ENCODE measurements around the gene AMBRA1. TPM values are rescaled to one million over a fixed set of nuclear protein-coding genes. Genes with fewer than 3 reads are reported as not detected.
A peak's percentile ranks its signal among the peaks of the same experiment; 100 is the strongest.

AMBRA1 gene
- total RNA-seq, 4 donors from 2014 or later = 43.4 to 48.9 (median 46.3) TPM

- TF ChIP-seq, protein P1, sequence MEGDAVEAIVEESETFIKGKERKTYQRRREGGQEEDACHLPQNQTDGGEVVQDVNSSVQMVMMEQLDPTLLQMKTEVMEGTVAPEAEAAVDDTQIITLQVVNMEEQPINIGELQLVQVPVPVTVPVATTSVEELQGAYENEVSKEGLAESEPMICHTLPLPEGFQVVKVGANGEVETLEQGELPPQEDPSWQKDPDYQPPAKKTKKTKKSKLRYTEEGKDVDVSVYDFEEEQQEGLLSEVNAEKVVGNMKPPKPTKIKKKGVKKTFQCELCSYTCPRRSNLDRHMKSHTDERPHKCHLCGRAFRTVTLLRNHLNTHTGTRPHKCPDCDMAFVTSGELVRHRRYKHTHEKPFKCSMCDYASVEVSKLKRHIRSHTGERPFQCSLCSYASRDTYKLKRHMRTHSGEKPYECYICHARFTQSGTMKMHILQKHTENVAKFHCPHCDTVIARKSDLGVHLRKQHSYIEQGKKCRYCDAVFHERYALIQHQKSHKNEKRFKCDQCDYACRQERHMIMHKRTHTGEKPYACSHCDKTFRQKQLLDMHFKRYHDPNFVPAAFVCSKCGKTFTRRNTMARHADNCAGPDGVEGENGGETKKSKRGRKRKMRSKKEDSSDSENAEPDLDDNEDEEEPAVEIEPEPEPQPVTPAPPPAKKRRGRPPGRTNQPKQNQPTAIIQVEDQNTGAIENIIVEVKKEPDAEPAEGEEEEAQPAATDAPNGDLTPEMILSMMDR (IDR thresholded peaks at IDR 0.05) = peak; percentile 82 to 90 (median 84)
- peak in 2 of 3 donors; percentile 80 to 81 for TF ChIP-seq POLR2AphosphoS5 (IDR thresholded peaks at IDR 0.05)
- no peak for TF ChIP-seq EP300 (IDR thresholded peaks at IDR 0.05; ENCODE audit: low read depth)
- peak; percentile 73 for TF ChIP-seq POLR2A (IDR thresholded peaks at IDR 0.05)
- no peaks in the 10 kb centered on the region for H3K9me3 ChIP-seq
- peak; percentile 92 for DNase-seq
- in situ Hi-C loops (cut with MboI; ENCODE audit: low pct_ligation_motif_present in 1 of 4, low pct_unique_long_range_greater_than_20kb in 1 of 4, low sequenced_read_pairs in 3 of 4) (no loop called here), intact Hi-C loops (cut with DNase I; ENCODE audit: low total_unique reads) (no loop called here)
- 0% methylated on average over 4 to 66 of the region's 72 CpGs for WGBS, 2 donors (ENCODE audit: low coverage in 1 of 2)
- peaks cover 6 to 33% (median 19%) of the 10 kb centered on the region in 4 donors for H3K4me1 ChIP-seq
- H3K36me3 ChIP-seq = peaks cover 0 to 3% (median 0%) of the 10 kb centered on the region in 4 donors
- H3K27me3 ChIP-seq = no peaks in the 10 kb centered on the region
- H3K27ac ChIP-seq = peak within 1 kb of the TSS; percentile 97 to 99 (median 98)
- H3K4me3 ChIP-seq = peak within 1 kb of the TSS; percentile 85 to 96 (median 94)
Measured at GRCh38 chr11:46617134-46617971, 23.5 kb upstream of the AMBRA1 start, which contains the start of the genes ATG13 and HARBI1. TSS of gene ATG13 (plus strand) at chr11:46617553. CDS start at chr11:46644292, 26,739 bp downstream. TSS of gene HARBI1 (minus strand) at chr11:46617227. CDS start at chr11:46616237, 990 bp downstream.

GRCh38 chr11:46616551-46617133, 22.8 kb upstream of the AMBRA1 start:
- H3K27me3 ChIP-seq = no peaks in the 10 kb centered on the region
- in situ Hi-C loops (cut with MboI; ENCODE audit: low pct_ligation_motif_present in 1 of 4, low pct_unique_long_range_greater_than_20kb in 1 of 4, low sequenced_read_pairs in 3 of 4) = no loop called here
- peak overlapping the region; percentile 97 to 99 (median 98) for H3K27ac ChIP-seq
- 1 to 13% methylated on average over 2 to 15 of the region's 15 CpGs for whole genome bisulfite sequencing, 2 donors (ENCODE audit: low coverage in 1 of 2)
- intact Hi-C loops (cut with DNase I; ENCODE audit: low total_unique reads) = no loop called here
- TF ChIP-seq, protein P1 (IDR thresholded peaks at IDR 0.05) = no peak
- TF ChIP-seq POLR2AphosphoS5 (IDR thresholded peaks at IDR 0.05) = no peak
- no peak for TF ChIP-seq EP300 (IDR thresholded peaks at IDR 0.05; ENCODE audit: low read depth)
- no peak for TF ChIP-seq POLR2A (IDR thresholded peaks at IDR 0.05)
- no peak for DNase-seq
- peaks cover 6 to 40% (median 22%) of the 10 kb centered on the region in 4 donors for H3K4me1 ChIP-seq
- H3K9me3 ChIP-seq = no peaks in the 10 kb centered on the region
- H3K36me3 ChIP-seq = no peaks in the 10 kb centered on the region
- peak overlapping the region; percentile 85 to 96 (median 94) for H3K4me3 ChIP-seq

GRCh38 chr11:46615756-46616155, 21.9 kb upstream of the AMBRA1 start:
- in situ Hi-C loops (cut with MboI; ENCODE audit: low pct_ligation_motif_present in 1 of 4, low pct_unique_long_range_greater_than_20kb in 1 of 4, low sequenced_read_pairs in 3 of 4) (no loop called here), intact Hi-C loops (cut with DNase I; ENCODE audit: low total_unique reads) (no loop called here)
- no peaks in the 10 kb centered on the region for H3K36me3 ChIP-seq
- WGBS, 2 donors (ENCODE audit: low coverage in 1 of 2) = 96% methylated on average over 7 of the region's 7 CpGs; no CpG with 5 or more reads in 1 of the 2 donors
- no peak for DNase-seq
- no peaks in the 10 kb centered on the region for H3K9me3 ChIP-seq
- no peak overlapping the region for H3K27ac ChIP-seq
- H3K4me3 ChIP-seq = no peak overlapping the region
- TF ChIP-seq POLR2A (IDR thresholded peaks at IDR 0.05) (no peak), POLR2AphosphoS5 (IDR thresholded peaks at IDR 0.05) (no peak), EP300 (IDR thresholded peaks at IDR 0.05; ENCODE audit: low read depth) (no peak)
- TF ChIP-seq, protein P1 (IDR thresholded peaks at IDR 0.05) = no peak
- no peaks in the 10 kb centered on the region for H3K27me3 ChIP-seq
- peaks cover 6 to 37% (median 22%) of the 10 kb centered on the region in 4 donors for H3K4me1 ChIP-seq

DNA sequence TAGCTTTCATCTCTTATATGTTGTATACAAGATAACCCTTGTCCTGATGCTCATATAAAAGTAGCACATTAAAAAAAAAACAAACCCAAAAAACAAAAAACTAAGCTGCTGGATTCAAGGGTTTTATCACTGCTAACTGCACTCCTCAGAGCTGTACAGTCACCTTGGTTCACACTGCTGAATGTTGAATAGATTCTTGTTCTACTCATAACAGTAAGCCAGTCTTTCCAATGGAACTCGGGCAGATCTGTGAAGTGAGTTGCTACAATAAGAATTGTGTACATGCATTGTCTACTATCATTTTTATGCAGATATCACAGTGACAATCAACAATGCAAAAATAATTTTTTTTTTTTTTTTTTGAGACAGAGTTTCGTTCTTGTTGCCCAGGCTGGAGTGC, 18.5 kb upstream of the AMBRA1 start:
- no peak for DNase-seq

More for the DNA sequence above, 18.5 kb upstream of the AMBRA1 start:
- in situ Hi-C loops (cut with MboI; ENCODE audit: low pct_ligation_motif_present in 1 of 4, low pct_unique_long_range_greater_than_20kb in 1 of 4, low sequenced_read_pairs in 3 of 4) = no loop called here
- H3K9me3 ChIP-seq = no peaks in the 10 kb centered on the region
- intact Hi-C loops (cut with DNase I; ENCODE audit: low total_unique reads) = no loop called here
- H3K4me1 ChIP-seq = peaks cover 0 to 14% (median 11%) of the 10 kb centered on the region in 4 donors
- 92 to 100% methylated on average over 2 of the region's 2 CpGs for WGBS, 2 donors (ENCODE audit: low coverage in 1 of 2)
- TF ChIP-seq, protein P1 (IDR thresholded peaks at IDR 0.05) = no peak
- TF ChIP-seq EP300 (IDR thresholded peaks at IDR 0.05; ENCODE audit: low read depth) = no peak
- no peak for TF ChIP-seq POLR2A (IDR thresholded peaks at IDR 0.05)
- TF ChIP-seq POLR2AphosphoS5 (IDR thresholded peaks at IDR 0.05) = no peak
- H3K27ac ChIP-seq = no peak overlapping the region
- H3K36me3 ChIP-seq = no peaks in the 10 kb centered on the region
- H3K27me3 ChIP-seq = no peaks in the 10 kb centered on the region
- no peak overlapping the region for H3K4me3 ChIP-seq

Data from transverse colon (tissue), 4 donors.